Medulla oblongata (tissue), 1 donor: ENCODE results near the gene CKAP2L.
A peak's percentile ranks its signal among the peaks of the same experiment; 100 is the strongest.

ENCODE experiments used
- DNase-seq: peaks from one replicate; pipeline ENCODE4 v3.0.0-alpha.2; 2015; ENCODE audit errors: extremely low spot score

Gene CKAP2L

GRCh38 chr2:112765251-112765650 lies 842 bp upstream of the CKAP2L start:
- no peak for DNase-seq

GRCh38 chr2:112762276-112762675 lies 2.1 kb downstream of the CKAP2L start:
- DNase-seq = no peak

- DNase-seq = no peak
Measured at GRCh38 chr2:112760149-112760548, 4.3 kb downstream of the CKAP2L start.

- no peak for DNase-seq
Measured at GRCh38 chr2:112758711-112759110, 5.7 kb downstream of the CKAP2L start.

- DNase-seq = no peak
Measured at GRCh38 chr2:112757265-112757664, 7.1 kb downstream of the CKAP2L start.

GRCh38 chr2:112756207-112756606 lies 8.2 kb downstream of the CKAP2L start:
- DNase-seq = no peak

GRCh38 chr2:112755444-112755843 lies 9.0 kb downstream of the CKAP2L start:
- no peak for DNase-seq

- DNase-seq = peak; percentile 34
Measured at GRCh38 chr2:112754564-112754963, 9.8 kb downstream of the CKAP2L start.

- no peak for DNase-seq
Measured at GRCh38 chr2:112752667-112753066, 11.7 kb downstream of the CKAP2L start.

- DNase-seq = no peak
Measured at GRCh38 chr2:112751451-112752197, 12.8 kb downstream of the CKAP2L start.

GRCh38 chr2:112750560-112750843 lies 13.9 kb downstream of the CKAP2L start:
- DNase-seq = no peak

GRCh38 chr2:112749755-112750559 lies 14.5 kb downstream of the CKAP2L start:
- peak; percentile 85 for DNase-seq

GRCh38 chr2:112740527-112740926 lies 23.9 kb downstream of the CKAP2L start:
- DNase-seq = no peak

GRCh38 chr2:112737542-112738232 lies 26.7 kb downstream of the CKAP2L start:
- DNase-seq = no peak

GRCh38 chr2:112733871-112734270 lies 30.5 kb downstream of the CKAP2L start:
- DNase-seq = no peak

GRCh38 chr2:112733456-112733855 lies 31.0 kb downstream of the CKAP2L start:
- DNase-seq = no peak

GRCh38 chr2:112731479-112731878 lies 32.9 kb downstream of the CKAP2L start:
- no peak for DNase-seq

GRCh38 chr2:112730791-112731190 lies 33.6 kb downstream of the CKAP2L start:
- no peak for DNase-seq

- no peak for DNase-seq
Measured at GRCh38 chr2:112730216-112730615, 34.2 kb downstream of the CKAP2L start.

GRCh38 chr2:112728378-112729175 lies 35.8 kb downstream of the CKAP2L start:
- no peak for DNase-seq

- DNase-seq = no peak
Measured at GRCh38 chr2:112728029-112728362, 36.4 kb downstream of the CKAP2L start.
